Tibial nerve (tissue), 4 donors: ENCODE results near the gene ZNF628. TPM values are rescaled to one million over a fixed set of nuclear protein-coding genes. Genes with fewer than 3 reads are reported as not detected.
"Not testable (repeated sequence)": the region's sequence is repeated elsewhere in the genome, so short reads cannot be mapped to it uniquely, and the experiment has no call there.

ENCODE experiments used
- DNase-seq, 2 donors: peaks; one replicate each; pipeline ENCODE4 v3.0.0-alpha.2; 2019; ENCODE audit warnings: low spot score in 2 of 2
- H3K27ac ChIP-seq, 4 donors: fragments of 200-600 bp; sonication (generic) in 3 of 4; one replicate each; pipeline ENCODE4 v1.5.1; 2017 to 2019; ENCODE audit warnings: mild to moderate bottlenecking in 1 of 4
- H3K27me3 ChIP-seq, 2 donors: fragments of 200-600 bp; sonication (generic) in 1 of 2; one replicate each; pipeline versions ENCODE4 v1.5.1 to v1.6.0; 2017 to 2019
- H3K36me3 ChIP-seq, 3 donors: fragments of 200-600 bp; sonication (generic); one replicate each; pipeline ENCODE4 v1.5.1; 2018 to 2019
- H3K4me1 ChIP-seq, 4 donors: fragments of 200-600 bp; sonication (generic) in 3 of 4; one replicate each; pipeline ENCODE4 v1.5.1; 2017 to 2019
- H3K4me3 ChIP-seq, 4 donors: fragments of 200-600 bp; sonication (generic) in 3 of 4; one replicate each; pipeline ENCODE4 v1.5.1; 2017 to 2019; ENCODE audit warnings: mild to moderate bottlenecking in 1 of 4, moderate library complexity in 1 of 4
- H3K9me3 ChIP-seq, 4 donors: fragments of 200-600 bp; sonication (generic) in 3 of 4; one replicate each; pipeline ENCODE4 v1.5.1; 2017 to 2019
- EP300 ChIP-seq, 2 donors: sonication (generic); formaldehyde crosslinking; IDR thresholded peaks; one replicate each; pipeline ENCODE4 v1.6.1; 2017; ENCODE audit warnings: antibody characterized with exemption in 2 of 2, mild to moderate bottlenecking in 1 of 2
- POLR2A ChIP-seq, 2 donors: fragments of 450-650 bp; IDR thresholded peaks; one replicate each; pipeline ENCODE4 v1.6.1; 2017; ENCODE audit warnings: antibody characterized with exemption in 2 of 2, mild to moderate bottlenecking in 2 of 2, moderate library complexity in 2 of 2
- WGBS, 2 donors: methylation state at CpG; one replicate each; pipeline ENCODE4 v1.1.5; 2018; 5-methylcytosine and 5-hydroxymethylcytosine counted together
- total RNA-seq, 4 donors: library from RNA; depleted of rRNA; stranded (reverse); fragments of >200 nt; gene quantifications; one replicate each; pipeline ENCODE4 v1.1.0, GENCODE V29; 2016
- TF ChIP-seq, protein P1 (sequence below), 5 experiments: fragments of 200-600 bp in 3 of 5; fragments of 450-650 bp in 2 of 5; sonication (generic) in 3 of 5; IDR thresholded peaks; one replicate each; pipeline ENCODE4 v1.5.1; 2016 to 2019; ENCODE audit warnings: antibody characterized with exemption in 5 of 5, mild to moderate bottlenecking in 3 of 5, moderate library complexity in 2 of 5

ZNF628 gene
- total RNA-seq, 4 donors from 2014 or later = 3.5 to 16.8 (median 4.0) TPM

GRCh38 chr19:55495646-55496349 is 19.4 kb downstream of the ZNF628 start:
- no peak for DNase-seq
- Histone ChIP-seq H3K36me3 (peaks cover 0 to 13% (median 0%) of the 10 kb centered on the region in 3 donors), H3K4me3 (no peak overlapping the region), H3K4me1 (peaks cover 0 to 46% (median 8%) of the 10 kb centered on the region in 4 donors), H3K9me3 (no peaks in the 10 kb centered on the region), H3K27me3 (no peaks in the 10 kb centered on the region), H3K27ac (no peak overlapping the region)
- WGBS, 2 donors = 78 to 83% methylated on average over 11 of the region's 11 CpGs
- no peak for TF ChIP-seq POLR2A (IDR thresholded peaks at IDR 0.05)
- no peak for TF ChIP-seq EP300 (IDR thresholded peaks at IDR 0.05)
- TF ChIP-seq, protein P1, sequence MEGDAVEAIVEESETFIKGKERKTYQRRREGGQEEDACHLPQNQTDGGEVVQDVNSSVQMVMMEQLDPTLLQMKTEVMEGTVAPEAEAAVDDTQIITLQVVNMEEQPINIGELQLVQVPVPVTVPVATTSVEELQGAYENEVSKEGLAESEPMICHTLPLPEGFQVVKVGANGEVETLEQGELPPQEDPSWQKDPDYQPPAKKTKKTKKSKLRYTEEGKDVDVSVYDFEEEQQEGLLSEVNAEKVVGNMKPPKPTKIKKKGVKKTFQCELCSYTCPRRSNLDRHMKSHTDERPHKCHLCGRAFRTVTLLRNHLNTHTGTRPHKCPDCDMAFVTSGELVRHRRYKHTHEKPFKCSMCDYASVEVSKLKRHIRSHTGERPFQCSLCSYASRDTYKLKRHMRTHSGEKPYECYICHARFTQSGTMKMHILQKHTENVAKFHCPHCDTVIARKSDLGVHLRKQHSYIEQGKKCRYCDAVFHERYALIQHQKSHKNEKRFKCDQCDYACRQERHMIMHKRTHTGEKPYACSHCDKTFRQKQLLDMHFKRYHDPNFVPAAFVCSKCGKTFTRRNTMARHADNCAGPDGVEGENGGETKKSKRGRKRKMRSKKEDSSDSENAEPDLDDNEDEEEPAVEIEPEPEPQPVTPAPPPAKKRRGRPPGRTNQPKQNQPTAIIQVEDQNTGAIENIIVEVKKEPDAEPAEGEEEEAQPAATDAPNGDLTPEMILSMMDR (IDR thresholded peaks at IDR 0.05) = no peak

- not testable (repeated sequence) for H3K27ac ChIP-seq, H3K27me3 ChIP-seq, H3K9me3 ChIP-seq, DNase-seq, H3K4me3 ChIP-seq
- H3K4me1 ChIP-seq = peaks cover 0 to 36% (median 3%) of the 10 kb centered on the region in 4 donors
- peaks cover 0 to 23% (median 0%) of the 10 kb centered on the region in 3 donors for H3K36me3 ChIP-seq
- 77% methylated on average over 10 of the region's 10 CpGs for WGBS, 2 donors
Measured at GRCh38 chr19:55496820-55497219, 20.4 kb downstream of the ZNF628 start.

DNA sequence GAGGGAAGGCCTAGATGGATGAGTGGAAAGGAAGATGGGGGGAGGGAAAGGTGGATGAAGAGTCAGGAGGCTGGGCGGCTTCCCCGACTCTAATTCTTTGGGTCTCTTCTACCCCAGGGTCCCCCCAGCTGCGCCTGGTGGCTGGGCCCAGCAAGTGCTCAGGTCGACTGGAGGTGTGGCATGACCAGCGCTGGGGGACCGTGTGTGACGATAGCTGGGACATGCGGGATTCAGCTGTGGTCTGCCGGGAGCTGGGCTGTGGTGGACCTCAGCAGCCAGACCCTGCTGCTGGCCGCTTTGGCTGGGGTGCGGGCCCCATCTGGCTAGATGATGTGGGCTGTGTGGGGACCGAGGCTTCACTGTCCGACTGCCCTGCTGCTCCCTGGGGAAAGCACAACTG is 21.3 kb downstream of the ZNF628 start:
- Histone ChIP-seq H3K9me3 (no peaks in the 10 kb centered on the region), H3K4me3 (no peak overlapping the region), H3K27ac (no peak overlapping the region), H3K4me1 (peaks cover 0 to 28% (median 3%) of the 10 kb centered on the region in 4 donors), H3K27me3 (no peaks in the 10 kb centered on the region), H3K36me3 (peaks cover 0 to 25% (median 0%) of the 10 kb centered on the region in 3 donors)
- no peak for TF ChIP-seq POLR2A (IDR thresholded peaks at IDR 0.05)
- TF ChIP-seq EP300 (IDR thresholded peaks at IDR 0.05) = no peak
- TF ChIP-seq, protein P1 (IDR thresholded peaks at IDR 0.05) = no peak
- DNase-seq = no peak
- 79 to 81% methylated on average over 8 to 13 of the region's 13 CpGs for WGBS, 2 donors

- H3K27me3 ChIP-seq = no peaks in the 10 kb centered on the region
- H3K4me3 ChIP-seq = no peak overlapping the region
- 57 to 80% methylated on average over 1 to 2 of the region's 2 CpGs for WGBS, 2 donors
- no peak overlapping the region for H3K27ac ChIP-seq
- H3K9me3 ChIP-seq = no peaks in the 10 kb centered on the region
- H3K36me3 ChIP-seq = peaks cover 0 to 25% (median 0%) of the 10 kb centered on the region in 3 donors
- no peak for DNase-seq
- TF ChIP-seq POLR2A (IDR thresholded peaks at IDR 0.05) (no peak), EP300 (IDR thresholded peaks at IDR 0.05) (no peak)
- peaks cover 0 to 25% (median 2%) of the 10 kb centered on the region in 4 donors for H3K4me1 ChIP-seq
Measured at GRCh38 chr19:55498246-55498840, 21.9 kb downstream of the ZNF628 start.

GRCh38 chr19:55500368-55500952 is 24.0 kb downstream of the ZNF628 start:
- no peak for DNase-seq
- Histone ChIP-seq H3K9me3 (no peaks in the 10 kb centered on the region), H3K4me1 (peaks cover 0 to 17% (median 2%) of the 10 kb centered on the region in 4 donors), H3K36me3 (peaks cover 0 to 25% (median 0%) of the 10 kb centered on the region in 3 donors), H3K27me3 (no peaks in the 10 kb centered on the region), H3K4me3 (no peak overlapping the region), H3K27ac (no peak overlapping the region)
- WGBS, 2 donors = 94% methylated on average over 25 to 26 of the region's 26 CpGs
- TF ChIP-seq, protein P1 (IDR thresholded peaks at IDR 0.05) = no peak
- TF ChIP-seq POLR2A (IDR thresholded peaks at IDR 0.05) (no peak), EP300 (IDR thresholded peaks at IDR 0.05) (no peak)
